ENCODE measurements around the gene MYL10.

- TF ChIP-seq POLR2A (IDR thresholded peaks at IDR 0.05; ENCODE audit: low read depth, low read length) (no peak), CEBPB (IDR thresholded peaks at IDR 0.05; ENCODE audit: borderline replicate concordance in 1 of 2, low read depth in 2 of 2, low read length in 2 of 2) (no peak), PRDM15 (CRISPR knock-in tag; IDR thresholded peaks at IDR 0.05) (no peak), POLR2AphosphoS2 (IDR thresholded peaks at IDR 0.05; ENCODE audit: low read depth, low read length) (no peak), CTCF (IDR thresholded peaks at IDR 0.05 in 2 of 3, conservative IDR thresholded peaks at IDR 0.05 in 1 of 3; ENCODE audit: control insufficient read depth in 2 of 3, extremely low read depth in 1 of 3, insufficient read depth in 1 of 3, low read depth in 3 of 3, low read length in 3 of 3) (no peak), EP300 (IDR thresholded peaks at IDR 0.05; ENCODE audit: borderline replicate concordance in 1 of 2, control insufficient read depth in 1 of 2, low read depth in 2 of 2, low read length in 2 of 2) (no peak), RFX5 (IDR thresholded peaks at IDR 0.05; ENCODE audit: low read depth, low read length) (no peak), SPI1 (IDR thresholded peaks at IDR 0.05; ENCODE audit: borderline replicate concordance, insufficient read depth, low read depth, low read length) (no peak), JUNB (IDR thresholded peaks at IDR 0.05) (no peak), NFIC (IDR thresholded peaks at IDR 0.05; ENCODE audit: low read depth, low read length) (no peak), ASH2L (IDR thresholded peaks at IDR 0.05; ENCODE audit: borderline replicate concordance, low read depth) (no peak)
Observed at GRCh38 chr7:101614098-101614938, 14.8 kb downstream of the MYL10 start.
